CD4-positive, alpha-beta T cell treated with Interleukin-6 at 100 ng/mL for 8 hours (primary cell): Measurements from ENCODE around the gene TNIP1.

Source experiments
- DNase-seq: peaks from one replicate; pipeline ENCODE4 v3.0.0-alpha.2; 2020; ENCODE audit warnings: mixed read lengths, low spot score

TNIP1 gene

DNA sequence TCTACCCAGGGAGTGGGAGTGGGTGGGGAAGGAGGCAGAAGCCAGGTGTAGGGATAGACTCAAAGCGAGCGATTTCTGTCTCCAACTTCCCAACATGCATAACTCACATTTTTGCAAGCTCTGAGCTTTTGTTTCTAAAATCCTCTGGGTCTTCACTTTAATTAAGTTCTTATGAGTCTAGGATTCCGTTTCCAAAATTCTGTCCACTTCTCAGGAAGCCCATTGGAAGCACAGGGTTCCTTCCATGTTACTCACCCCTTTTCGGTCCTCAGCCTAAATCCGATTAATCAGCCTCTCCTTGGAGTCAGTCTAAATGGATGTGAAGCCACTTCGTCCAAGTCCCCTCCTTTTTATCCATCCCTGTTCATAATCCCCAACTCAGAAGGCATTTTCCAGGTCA lies 59.1 kb downstream of the TNIP1 start:
- DNase-seq: no peak

DNA sequence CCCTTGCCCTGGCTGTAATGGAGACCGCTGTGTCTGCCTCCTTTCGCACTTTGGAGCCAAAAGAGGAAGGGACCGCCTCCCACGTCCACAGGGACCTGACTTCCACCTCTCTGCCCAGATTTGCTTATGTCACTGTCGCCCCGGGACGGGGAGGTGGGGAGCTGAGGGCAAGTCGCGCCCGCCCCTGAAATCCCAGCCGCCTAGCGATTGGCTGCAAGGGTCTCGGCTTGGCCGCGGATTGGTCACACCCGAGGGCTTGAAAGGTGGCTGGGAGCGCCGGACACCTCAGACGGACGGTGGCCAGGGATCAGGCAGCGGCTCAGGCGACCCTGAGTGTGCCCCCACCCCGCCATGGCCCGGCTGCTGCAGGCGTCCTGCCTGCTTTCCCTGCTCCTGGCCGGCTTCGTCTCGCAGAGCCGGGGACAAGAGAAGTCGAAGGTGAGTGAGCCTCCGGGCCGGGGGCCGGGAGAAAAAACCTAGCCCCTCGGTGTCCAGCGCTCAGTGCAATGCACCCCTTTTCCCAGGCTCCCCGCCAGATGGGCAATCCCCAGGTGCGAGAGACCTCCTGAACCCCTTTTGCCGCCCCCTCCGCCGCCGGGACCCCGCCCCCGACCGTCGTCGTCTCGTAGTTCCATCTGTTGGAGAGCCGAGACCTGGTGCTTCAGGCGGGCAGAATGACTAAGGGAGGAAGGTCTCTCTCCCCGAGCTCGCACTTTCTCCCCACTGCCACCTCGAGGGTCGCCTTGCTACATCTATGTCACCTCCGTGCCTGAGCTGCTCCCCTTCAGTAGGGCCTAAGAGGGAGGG lies 60.3 kb downstream of the TNIP1 start, which contains the start of gene GPX3:
Gene GPX3, plus strand, starts transcription at position 288 of the 807 bp plus-strand sequence. Its CDS starts 64 bp downstream, at position 352.
- DNase-seq: peak; percentile 17

DNA sequence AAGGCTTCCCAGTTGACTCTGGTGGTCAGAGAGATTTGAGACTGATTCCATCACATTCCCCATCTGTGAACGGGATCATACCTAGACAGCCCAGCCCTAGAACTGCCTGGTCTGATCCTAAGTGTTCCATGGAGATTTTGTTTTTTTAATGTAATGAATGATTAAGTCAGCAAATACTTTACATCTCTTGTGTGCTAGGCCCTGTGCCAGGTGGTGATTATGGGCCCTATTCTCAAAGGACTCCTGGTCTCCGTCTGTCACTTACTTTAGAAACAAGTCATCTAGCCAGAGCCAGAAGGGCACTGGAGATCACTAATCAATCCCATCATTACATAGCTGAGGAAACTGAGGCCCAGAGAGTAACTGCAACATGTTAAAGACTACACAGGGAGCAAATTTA lies 61.5 kb downstream of the TNIP1 start:
- DNase-seq: no peak

DNA sequence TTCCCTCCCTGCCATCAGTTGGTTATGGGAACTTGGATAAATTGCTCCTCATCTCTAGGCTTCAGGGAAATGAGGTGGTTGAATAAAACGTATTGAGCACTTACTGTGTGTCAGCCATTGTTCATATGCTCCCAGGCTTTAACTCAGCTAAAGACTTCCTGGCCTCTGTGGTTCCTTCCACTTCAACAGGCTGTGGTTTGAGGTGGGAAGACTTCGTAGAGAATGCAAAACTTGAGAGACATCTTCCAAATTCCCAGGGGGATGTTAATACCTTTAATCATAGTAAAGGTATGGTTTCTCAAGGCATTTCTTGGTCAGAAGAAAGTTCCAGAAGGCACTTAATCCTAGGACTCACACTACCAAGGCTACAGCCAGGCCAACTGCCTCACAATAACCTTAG lies 62.0 kb downstream of the TNIP1 start:
- DNase-seq: no peak

DNA sequence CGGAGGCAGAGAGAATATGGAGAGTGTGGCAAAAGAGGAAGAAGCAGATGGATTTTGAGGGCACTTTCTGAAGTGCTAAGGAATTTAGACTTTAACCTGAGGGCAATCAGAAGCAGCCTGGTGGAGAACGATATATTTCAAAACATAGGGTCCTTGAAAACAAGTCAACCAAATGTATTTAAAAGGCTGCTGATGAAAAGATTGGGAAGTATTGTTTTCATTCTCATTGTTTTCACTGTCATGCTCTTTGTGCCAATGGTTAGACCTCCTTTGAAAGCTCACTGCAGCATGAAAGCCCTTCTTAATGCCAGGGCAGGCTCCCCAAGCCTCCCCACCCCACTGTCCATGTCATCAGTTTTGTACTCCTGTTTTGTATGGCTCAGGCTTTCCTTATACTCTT lies 62.9 kb downstream of the TNIP1 start:
- no peak for DNase-seq

DNA sequence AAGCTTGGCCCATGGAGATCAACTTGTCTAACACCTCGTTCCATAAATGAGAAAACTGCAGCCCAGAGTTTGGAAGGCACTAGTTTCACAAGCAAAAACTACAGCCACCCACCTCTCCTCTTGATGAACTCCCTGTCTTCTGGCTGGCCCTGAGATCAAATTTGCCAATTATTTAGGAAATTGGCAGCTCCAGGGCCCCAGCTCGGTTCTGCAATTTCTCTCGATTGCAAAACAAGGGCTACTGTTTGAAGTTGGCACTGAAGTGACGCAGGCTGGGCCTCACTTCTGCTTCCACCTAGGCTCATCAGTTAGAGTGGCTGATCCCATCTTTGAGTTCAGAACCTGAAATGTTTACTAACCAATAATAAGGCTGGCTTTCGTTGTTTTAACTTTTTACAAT lies 64.1 kb downstream of the TNIP1 start:
- no peak for DNase-seq

DNA sequence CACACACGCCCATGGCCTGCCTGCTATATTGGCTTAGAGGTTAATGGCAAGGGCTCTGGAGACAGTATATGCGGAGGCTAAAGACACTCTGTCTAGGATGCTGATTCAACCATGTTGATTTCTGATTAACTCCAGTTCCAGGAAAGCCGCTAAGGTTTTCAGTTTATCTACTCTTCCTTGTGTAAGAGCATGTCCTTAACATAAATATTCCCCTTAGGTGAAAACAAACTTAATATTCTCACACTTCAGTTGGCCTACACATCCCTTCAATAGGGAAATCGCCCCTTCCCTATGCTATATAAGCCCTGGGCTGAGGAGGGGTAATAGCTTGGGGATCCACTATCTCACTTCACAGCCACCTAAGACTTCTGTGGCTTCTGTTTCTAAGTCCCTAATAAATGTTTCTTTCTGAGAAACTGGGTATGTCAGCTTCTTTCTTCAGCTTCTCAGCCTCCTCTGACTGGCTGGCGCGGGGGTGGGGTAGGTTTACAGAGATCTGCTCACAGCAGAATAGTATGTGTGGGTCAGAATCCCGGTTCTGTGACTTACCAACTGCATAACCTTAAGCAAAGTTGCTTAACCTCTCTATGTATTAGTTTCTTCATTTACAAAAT lies 64.8 kb downstream of the TNIP1 start:
- no peak for DNase-seq

DNA sequence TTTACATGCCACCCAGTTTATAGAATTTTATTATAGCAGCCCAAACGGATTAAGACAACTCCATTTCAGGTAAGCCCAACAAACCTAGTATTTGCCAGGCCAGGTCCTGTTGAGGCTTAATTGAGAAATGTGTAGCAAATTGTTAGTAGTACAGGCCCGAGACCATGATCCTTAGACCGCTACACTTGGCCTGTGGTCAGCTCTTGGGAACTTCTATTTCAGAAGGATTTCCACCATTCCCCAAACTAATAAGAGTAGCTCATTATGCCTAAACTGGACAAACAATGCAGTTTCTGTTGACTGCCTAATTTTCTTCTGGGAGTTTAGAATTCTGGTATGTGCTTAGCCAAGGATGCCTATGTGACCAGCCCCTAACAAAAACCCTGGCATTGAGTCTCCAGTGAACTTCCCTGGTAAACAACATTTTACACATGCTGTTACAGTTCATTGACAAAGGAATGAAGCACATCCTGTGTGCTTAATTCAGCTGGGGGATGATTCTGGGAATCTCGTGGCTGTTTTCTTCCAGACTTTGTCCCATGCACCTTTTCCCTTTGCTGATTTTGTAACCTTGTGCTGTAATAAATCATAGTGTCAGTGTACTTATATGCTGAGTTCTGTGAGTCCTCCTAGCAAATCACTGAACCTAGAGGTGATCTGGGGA lies 66.0 kb downstream of the TNIP1 start:
- no peak for DNase-seq

DNA sequence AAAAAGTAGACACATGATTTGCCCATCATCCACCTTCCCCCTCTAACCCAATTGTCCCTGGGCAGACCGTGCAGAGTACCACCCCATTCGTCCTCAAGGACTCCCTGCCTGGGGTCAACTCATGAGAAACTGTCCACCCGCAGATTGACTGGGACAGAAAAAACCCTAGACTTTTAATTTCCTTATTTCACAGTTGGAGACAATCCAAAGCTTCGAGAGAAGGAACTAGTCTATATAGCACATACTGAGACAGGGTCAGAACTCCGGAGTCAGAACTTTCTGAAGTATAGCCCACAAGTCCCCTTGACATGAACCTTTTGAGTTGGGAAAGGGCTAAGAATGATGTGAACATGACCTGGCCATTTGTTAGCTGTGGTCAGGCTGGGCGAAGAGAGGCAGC lies 68.0 kb downstream of the TNIP1 start:
- no peak for DNase-seq

DNA sequence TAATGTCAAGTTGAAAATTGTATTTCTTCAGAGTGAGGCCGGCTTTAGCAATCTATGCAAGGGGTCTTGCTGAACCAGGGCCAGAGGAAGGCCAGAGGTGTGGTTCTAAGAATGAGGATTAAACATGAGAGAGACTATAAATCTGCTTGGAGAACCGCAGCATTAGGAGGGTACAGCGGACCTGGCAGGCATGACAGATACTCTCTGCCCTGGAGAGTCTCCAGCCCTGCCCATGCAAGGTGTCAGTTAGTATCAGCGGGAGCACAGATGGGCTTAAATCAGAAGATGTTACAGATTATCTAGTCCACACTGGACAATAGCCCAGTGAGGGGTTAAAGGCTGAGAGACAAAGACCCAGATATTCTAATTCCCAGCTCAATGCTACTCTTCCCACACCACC lies 71.9 kb downstream of the TNIP1 start:
- no peak for DNase-seq

DNA sequence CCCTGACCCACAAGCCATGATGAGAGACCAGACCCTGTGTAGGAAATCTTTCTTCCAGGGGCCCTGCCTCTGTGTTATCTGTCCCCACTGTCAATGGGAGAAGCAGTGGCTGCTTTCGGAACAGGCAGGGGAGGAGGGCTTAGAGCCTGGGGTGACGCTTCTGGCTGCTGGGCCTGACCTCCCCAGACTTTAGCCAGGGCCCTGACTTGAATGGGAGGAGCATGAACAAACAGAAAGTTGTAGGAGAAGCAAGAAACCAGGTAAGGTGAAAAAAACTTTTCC lies 72.7 kb downstream of the TNIP1 start:
- DNase-seq: no peak

DNA sequence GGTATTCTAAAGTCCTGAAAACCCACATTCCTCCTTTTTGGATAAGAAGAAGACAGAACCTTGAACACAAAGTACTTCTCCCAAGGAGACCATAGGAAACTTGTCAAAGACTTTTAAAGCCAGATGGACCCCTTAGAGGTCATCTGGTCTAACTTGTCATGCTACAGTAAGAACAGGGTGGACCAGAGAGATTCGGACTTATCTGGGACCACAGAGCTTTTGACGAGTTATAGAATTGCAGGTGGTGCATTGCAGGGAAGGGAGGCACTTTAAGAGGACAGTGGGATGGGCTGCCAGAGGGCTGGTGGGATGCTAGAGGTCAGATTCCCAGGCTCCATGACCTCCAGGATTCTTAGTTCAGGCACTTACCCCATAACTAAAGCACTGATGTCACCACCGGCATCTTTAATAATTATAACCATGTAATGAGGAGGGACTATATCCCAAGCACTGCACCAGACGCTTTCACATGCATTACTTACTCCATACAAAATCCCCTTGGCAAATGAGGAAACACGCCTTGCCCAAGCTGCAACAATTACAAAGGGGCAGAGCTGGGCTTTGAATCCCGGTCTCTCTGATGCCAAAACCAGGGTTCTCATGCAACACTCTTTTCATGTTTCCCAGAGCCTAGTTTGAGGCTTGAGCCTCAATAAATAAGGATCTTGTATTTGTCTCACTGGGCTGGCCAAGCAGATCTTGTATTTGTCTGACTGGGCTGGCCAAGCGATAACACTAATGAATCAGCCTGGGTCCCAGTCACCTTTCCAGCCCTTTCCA lies 73.2 kb downstream of the TNIP1 start:
- DNase-seq: no peak

DNA sequence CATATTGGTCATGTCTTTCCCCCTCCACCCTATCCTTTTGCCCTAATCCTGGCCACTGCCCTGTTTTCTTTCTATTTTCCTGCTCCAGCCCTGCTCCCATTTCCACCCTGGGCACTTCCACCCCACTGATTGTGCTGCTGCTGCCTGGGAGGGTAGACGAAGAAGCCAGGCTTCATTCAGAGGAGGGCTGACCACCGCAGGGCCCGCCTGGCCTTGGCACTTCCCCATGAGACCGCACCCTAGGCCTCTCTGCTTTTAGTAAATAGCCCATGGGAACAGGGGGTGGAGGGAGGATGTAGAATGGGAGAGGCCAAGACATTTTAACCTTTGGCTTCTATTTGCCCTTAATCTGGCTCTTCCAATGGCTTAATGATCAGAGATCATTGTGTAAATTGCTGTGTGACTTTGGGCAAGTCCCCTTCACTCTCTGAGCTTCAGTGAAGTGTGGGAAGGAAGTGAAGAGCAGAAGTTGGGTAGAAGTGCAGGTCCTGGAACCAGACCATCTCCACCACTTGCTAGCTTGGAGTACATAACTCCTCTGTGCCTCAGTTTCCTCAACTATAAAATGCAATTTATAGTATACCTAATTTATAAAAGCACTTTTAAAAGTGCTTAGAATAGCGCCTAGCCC lies 74.0 kb downstream of the TNIP1 start:
- DNase-seq: no peak

DNA sequence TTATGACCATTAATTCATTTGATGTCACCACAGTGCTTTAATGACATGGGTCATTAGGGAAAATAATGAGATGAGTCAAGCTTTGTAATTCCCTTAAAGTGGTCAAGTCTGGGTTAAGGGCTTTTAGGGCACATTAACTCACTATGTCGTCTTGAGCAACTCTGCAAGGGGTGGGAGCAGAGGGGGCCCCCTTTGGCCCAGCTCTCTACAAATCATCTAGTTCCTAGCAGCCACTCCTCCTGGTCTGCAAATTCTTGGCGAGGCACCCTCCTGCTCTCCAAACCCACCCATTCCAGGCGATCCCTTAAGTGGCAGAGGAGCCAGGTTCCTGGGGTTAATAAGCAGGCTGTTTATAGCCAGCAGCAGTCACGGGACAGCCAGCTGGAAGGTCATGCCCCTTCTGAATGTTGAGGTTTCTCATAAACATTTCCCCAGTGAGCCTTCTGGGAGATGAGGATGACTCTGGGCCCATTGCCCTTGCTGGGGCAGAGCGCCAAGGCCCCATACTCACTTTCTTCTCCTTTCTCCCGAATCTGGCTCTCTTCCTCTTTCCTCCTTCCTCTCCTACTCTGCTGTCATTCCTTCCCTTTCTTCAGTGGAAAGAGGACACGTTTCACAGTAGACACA lies 74.8 kb downstream of the TNIP1 start:
- DNase-seq: no peak

DNA sequence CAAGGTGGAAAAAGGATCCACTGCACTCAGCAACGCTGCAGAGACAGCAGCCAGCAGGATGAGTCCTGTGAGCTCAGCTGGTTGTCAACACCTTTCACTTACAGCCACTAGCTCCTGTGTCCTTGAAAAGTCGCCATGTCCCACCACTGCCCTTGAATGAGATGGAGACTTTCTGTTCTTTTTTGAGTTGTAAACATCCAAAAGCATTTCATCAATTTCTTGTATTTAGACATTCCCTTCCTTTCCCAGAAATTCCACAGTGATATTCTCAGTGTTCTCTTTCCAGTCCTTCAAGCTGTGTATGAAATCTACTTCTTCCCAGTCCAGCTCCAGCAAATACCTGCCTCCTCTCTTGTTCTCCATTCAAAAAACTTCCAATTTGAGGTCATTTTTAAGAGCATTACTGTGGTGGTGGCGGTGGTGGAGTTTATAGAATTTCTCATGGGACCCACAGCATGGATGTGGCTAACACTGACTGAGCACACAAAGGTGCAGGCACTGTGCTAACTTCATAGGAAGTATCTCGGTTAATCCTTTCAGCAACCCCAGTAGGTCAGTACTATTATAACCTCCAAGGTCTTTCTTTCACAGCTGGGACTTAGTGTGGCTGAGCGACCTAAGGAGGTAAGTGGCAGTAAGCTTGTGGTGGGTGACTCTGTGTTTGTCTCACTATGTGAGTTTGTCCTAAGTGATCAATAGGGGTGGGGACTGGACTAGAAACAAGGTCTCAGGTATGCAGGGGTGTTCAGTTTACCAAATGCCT lies 75.5 kb downstream of the TNIP1 start:
- no peak for DNase-seq

DNA sequence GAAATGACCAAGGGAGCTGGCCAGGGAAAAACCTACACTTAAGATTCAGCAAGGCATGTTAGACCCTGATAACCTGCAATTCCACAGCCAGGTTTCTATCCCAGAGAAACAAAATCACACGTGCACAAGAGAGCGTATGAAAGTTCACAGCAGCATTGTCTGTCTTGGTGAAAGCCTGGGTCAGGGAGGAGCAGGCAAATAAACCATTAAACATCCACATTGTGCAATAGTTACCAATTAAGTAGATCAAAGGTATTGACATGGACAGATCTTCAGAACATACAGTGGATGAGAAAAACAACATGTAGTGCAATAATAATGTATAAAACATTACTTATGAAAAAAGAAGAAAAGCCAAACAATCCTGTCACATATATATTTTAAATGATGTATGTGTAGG lies 76.3 kb downstream of the TNIP1 start:
- no peak for DNase-seq

DNA sequence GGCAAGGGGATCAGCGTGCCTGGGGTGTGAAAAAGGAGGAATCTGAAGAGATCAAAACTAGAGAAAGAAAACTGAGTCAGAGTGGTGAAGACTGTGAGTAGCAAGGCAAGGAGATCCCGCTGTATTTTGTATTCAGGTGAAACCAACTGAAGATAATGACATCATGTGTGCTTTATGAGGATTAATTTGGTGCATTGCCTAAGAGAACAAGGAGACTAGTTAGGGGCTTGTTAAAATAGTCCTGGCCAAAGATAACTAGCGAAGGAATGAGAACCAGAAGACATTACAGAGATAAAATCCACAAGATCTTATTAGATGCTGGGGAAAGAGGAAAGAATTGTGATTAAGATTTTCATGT lies 77.4 kb downstream of the TNIP1 start:
- DNase-seq: no peak

DNA sequence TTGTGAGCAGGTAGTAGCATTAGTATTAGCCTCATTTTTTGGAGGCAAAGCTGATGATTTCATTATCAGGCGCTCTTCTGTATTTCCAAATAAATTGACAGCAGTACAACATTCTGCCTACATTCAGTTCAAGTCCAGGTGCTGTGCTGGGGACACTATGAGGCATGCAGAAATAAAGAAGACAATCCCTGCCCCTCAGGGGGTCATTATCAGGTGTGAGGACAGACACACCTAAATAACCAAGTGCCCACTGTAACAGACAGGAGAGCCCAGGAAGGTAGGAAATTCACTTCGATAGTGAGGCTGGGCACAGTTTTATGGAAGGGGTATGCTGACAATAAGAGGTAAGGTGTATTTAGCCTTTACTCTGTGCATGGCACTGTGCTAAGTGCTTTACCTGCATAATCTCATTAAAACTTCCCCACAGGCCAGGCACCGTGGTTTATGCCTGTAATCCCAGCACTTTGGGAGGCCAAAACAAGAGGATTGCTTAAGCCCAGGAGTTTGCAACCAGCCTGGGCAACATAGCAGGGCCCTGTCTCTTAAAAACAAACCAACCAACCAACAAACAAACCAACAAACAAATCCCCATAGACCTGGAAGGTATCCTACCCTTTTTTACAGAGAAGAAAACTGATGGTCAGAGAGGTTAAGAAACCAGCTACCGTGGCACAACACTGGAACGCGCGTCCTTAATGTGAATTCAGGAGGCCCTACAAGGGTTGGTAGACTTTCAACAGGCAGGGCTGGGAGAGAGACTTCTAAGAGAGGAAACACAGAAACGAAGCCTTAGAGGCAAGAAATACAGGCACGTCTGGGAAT lies 77.9 kb downstream of the TNIP1 start:
- DNase-seq: no peak

DNA sequence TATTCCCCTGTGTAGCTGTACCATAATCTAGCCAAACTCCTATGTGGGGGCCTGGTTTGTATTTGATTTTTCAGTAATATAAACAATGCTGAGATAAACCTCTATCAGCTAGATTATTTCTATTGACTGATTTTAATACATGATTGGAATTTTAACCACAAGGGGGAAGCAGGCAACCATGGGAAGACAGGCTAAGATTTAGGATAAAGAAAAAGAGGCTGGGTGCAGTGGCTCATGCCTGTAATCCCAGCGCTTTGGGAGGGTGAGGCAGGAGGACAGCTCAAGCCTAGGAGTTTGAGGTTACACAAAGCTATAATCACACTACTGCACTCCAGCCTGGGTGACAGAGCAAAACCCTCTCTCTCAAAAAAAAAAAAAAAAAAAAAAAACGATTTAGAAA lies 78.6 kb downstream of the TNIP1 start:
- no peak for DNase-seq

DNA sequence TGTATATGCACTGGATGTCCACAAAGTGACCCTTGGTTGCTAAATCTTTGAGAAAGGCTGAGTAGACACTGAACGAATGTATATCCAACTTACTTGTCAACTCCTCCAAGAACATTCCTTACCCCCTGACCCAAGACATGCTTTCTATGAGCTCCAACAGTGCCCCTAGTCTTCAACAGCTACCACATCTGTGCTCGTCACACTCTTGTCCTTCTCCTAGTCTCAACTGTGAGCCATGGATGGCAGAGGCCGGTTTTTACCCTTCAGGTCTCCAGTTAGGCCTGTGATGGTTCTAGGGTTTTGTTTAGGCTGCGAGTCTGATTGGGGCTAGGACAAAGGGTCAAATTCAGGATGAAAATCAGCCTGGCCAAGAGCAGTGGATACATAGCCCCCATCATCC lies 79.4 kb downstream of the TNIP1 start:
- no peak for DNase-seq
